Lung (tissue), 12 donors: Measurements from ENCODE around the gene NSD2. TPM values are rescaled to one million over a fixed set of nuclear protein-coding genes. Genes with fewer than 3 reads are reported as not detected.

Experiments
- ATAC-seq: fragments of 200-7000 bp; cut with Tn5 transposase; one replicate; pipeline ENCODE4 v1.9.1; 2020; ENCODE audit warnings: moderate number of reproducible peaks; ENCODE audit not compliant: insufficient read depth, low FRiP score
- DNase-seq, 3 donors: peaks; one replicate each; pipeline ENCODE4 v3.0.0-alpha.2; 2013 to 2017
- H3K27ac ChIP-seq, 2 donors: one replicate each; pipeline ENCODE4 v1.5.1; 2013; ENCODE audit warnings: mild to moderate bottlenecking in 2 of 2, moderate library complexity in 2 of 2, control low read depth in 1 of 2, inconsistent platforms in 1 of 2, low read depth in 1 of 2, low read length in 1 of 2
- H3K27me3 ChIP-seq, 3 donors: one replicate each; pipeline ENCODE4 v1.5.1; 2013; ENCODE audit warnings: low read length in 2 of 3; ENCODE audit not compliant: control insufficient read depth in 3 of 3, insufficient read depth in 3 of 3
- H3K36me3 ChIP-seq, 4 donors: one replicate each; pipeline ENCODE4 v1.5.1; 2013; ENCODE audit warnings: low read length in 4 of 4, mild to moderate bottlenecking in 1 of 4, moderate library complexity in 1 of 4; ENCODE audit not compliant: control insufficient read depth in 4 of 4, insufficient read depth in 4 of 4
- H3K4me1 ChIP-seq, 5 donors: one replicate each; pipeline ENCODE4 v1.5.1; 2013; ENCODE audit warnings: low read length in 5 of 5, mild to moderate bottlenecking in 2 of 5, moderate library complexity in 1 of 5; ENCODE audit not compliant: control insufficient read depth in 5 of 5, insufficient read depth in 5 of 5
- H3K4me3 ChIP-seq: one replicate; pipeline ENCODE4 v1.5.1; 2013; ENCODE audit warnings: mild to moderate bottlenecking, control low read depth, moderate library complexity
- H3K9ac ChIP-seq, 2 donors: one replicate each; pipeline ENCODE4 v1.5.1; 2013; ENCODE audit warnings: low read length in 2 of 2, control low read depth in 1 of 2; ENCODE audit not compliant: insufficient read depth in 1 of 2
- H3K9me3 ChIP-seq, 4 donors: one replicate each; pipeline ENCODE4 v1.5.1; 2013; ENCODE audit warnings: low read length in 3 of 4, mild to moderate bottlenecking in 1 of 4, moderate library complexity in 1 of 4; ENCODE audit not compliant: control insufficient read depth in 4 of 4, insufficient read depth in 3 of 4
- WGBS, 2 donors: extraction: QIAGEN DNeasy Blood & Tissue Kit; methylation state at CpG; one replicate each; pipeline ENCODE4 v1.1.7; 2013; 5-methylcytosine and 5-hydroxymethylcytosine counted together
- polyA plus RNA-seq, 2 donors: library from polyadenylated mRNA; stranded (reverse); fragments of 200-250 nt; gene quantifications; one replicate each; pipeline ENCODE4 v1.2.1, GENCODE V29; 2013
- total RNA-seq, 2 donors: library from RNA; depleted of rRNA in 1 of 2; stranded (reverse); fragments of >200 nt in 1 of 2; gene quantifications; one replicate each; pipeline ENCODE4 v1.2.1, GENCODE V29; 2014 to 2021
- TF ChIP-seq, protein P1 (sequence below): IDR thresholded peaks from 2 replicates; pipeline ENCODE4 v1.5.1; 2012; ENCODE audit warnings: mild to moderate bottlenecking; ENCODE audit errors: control extremely low read depth, extremely low read depth
- donor health status: control.
- donor health status: control.
- donor health status: Bipolar disorder and iron deficiency.
- donor health status: healthy.
- donor health status: DM: yes; HTN: yes; CAD: no.

Gene NSD2
- total and polyA plus RNA-seq, 4 donors: 12.7 to 66.2 (median 28.3) TPM

DNA sequence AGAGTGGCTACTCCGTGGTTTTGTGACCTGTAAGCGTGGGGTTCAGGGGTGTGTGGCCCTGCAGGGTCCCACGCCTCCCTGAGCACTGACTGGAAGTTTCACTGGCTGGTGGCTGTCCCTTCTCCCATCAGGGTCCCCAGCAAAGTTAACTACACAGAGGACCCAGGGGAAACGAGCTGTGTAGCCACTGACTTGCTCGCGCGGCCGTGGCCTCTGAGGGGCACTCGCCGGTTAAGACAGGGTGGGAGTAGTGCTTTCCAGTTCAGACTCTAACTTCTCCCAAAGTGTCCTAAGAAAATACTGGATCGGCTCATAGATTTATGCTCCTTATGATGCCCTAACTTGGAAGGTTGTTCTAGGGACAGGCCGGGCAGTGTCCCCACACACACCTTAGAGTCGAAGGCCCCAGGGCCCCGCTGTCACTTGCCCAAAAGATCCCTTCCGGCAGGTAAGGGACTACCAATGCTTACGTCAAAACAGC lies 109.4 kb downstream of the NSD2 start:
- Histone ChIP-seq H3K4me3 (no peak overlapping the region), H3K4me1 (peaks cover 0 to 3% (median 0%) of the 10 kb centered on the region in 5 donors), H3K36me3 (peaks cover 16 to 79% (median 49%) of the 10 kb centered on the region in 4 donors), H3K9me3 (no peaks in the 10 kb centered on the region), H3K27me3 (no peaks in the 10 kb centered on the region), H3K9ac (no peak overlapping the region), H3K27ac (no peak overlapping the region)
- no peak for ATAC-seq
- 94 to 97% methylated on average over 16 of the region's 16 CpGs for WGBS, 2 donors
- TF ChIP-seq, protein P1, sequence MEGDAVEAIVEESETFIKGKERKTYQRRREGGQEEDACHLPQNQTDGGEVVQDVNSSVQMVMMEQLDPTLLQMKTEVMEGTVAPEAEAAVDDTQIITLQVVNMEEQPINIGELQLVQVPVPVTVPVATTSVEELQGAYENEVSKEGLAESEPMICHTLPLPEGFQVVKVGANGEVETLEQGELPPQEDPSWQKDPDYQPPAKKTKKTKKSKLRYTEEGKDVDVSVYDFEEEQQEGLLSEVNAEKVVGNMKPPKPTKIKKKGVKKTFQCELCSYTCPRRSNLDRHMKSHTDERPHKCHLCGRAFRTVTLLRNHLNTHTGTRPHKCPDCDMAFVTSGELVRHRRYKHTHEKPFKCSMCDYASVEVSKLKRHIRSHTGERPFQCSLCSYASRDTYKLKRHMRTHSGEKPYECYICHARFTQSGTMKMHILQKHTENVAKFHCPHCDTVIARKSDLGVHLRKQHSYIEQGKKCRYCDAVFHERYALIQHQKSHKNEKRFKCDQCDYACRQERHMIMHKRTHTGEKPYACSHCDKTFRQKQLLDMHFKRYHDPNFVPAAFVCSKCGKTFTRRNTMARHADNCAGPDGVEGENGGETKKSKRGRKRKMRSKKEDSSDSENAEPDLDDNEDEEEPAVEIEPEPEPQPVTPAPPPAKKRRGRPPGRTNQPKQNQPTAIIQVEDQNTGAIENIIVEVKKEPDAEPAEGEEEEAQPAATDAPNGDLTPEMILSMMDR: no peak
- no peak for DNase-seq

DNA sequence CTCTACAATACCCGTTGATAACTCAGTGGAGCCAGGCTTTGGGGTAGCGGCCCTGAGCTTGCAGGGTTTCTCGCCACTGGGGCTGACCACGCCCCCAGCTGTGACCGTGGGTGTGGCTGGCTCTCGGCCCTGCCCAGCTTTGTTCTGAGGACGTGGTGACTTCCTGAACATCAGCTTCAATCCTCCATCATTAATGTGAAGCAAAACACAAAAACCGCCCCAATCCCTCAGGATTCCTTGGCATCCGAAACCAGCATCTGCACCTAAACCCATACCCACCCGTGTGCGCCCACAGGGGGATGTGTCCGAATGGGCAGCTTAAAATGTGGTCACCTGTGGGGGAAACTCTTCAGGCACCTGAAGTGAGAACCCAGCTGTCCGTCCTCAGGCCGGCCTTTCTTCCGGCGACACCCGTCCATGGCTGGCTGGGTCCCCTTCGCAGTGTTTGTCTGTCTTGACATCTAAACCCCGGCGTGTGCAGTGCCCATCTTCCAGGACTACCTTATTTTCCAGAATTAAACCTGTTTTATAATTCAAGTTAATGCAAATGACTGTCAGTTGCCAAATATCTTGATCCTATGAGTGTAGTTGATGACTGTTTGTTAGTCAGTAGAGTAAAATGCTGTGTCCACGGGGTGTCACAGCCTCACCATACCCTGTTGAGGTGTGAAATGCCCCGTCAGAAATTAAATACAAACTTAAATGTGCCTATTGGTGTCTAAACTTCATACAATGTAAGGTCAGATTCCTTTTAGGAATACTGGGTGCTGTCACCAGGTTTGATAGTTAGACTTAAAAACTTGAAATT lies 110.3 kb downstream of the NSD2 start:
- WGBS, 2 donors: 85 to 86% methylated on average over 22 of the region's 22 CpGs
- DNase-seq (no peak), ATAC-seq (no peak)
- Histone ChIP-seq H3K4me3 (no peak overlapping the region), H3K36me3 (peaks cover 20 to 79% (median 41%) of the 10 kb centered on the region in 4 donors), H3K4me1 (peaks cover 0 to 3% (median 0%) of the 10 kb centered on the region in 5 donors), H3K27me3 (no peaks in the 10 kb centered on the region), H3K27ac (no peak overlapping the region), H3K9me3 (no peaks in the 10 kb centered on the region), H3K9ac (no peak overlapping the region)
- TF ChIP-seq, protein P1: no peak

DNA sequence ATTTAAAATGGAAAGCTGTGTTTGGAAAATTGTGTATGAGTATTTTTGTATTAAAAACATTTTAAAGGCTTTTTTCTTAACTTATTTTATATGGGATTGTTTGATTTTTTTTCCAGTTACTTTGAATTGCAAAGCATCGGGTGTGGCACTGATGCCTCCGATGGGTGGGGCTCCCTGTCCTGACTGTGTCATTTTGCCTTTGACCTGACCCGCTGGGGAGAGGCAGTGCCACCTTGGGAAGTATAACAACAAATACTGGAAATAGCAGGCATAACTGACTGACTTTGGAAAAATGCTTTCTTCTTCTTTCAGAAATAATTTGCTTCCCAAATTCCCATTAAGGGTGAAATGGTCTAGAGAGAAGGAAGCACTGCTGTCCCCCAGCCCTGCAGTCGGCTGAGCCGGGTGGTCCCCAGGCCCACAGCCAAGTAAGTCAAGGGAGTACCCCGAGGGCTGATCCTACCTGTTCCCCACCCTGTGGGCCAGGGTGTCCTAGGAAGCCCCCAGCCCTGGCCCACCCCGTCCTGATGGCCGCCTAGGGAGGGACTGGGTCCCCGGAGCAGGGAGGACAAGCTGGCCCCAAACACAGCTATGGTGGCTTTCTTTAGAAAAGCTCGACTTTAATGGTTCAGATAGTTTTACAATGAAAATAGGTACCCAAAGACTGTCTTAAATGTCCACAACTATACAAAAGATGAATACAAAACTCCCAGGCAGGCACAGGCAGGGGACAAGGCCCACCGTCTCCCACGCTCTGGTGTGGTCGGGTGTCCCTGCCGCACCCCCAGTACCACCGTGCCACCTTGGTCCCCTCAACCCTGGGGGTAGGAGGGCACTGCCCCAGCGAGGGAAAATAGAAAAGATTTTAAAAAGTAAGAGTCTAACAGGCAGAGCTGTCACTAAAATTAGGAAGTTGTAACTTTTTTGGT lies 111.2 kb downstream of the NSD2 start:
- Histone ChIP-seq H3K27ac (no peak overlapping the region), H3K4me3 (no peak overlapping the region), H3K9me3 (no peaks in the 10 kb centered on the region), H3K36me3 (peaks cover 20 to 81% (median 39%) of the 10 kb centered on the region in 4 donors), H3K27me3 (no peaks in the 10 kb centered on the region), H3K9ac (no peak overlapping the region), H3K4me1 (peaks cover 0 to 3% (median 0%) of the 10 kb centered on the region in 5 donors)
- TF ChIP-seq, protein P1: no peak
- no peak for DNase-seq
- ATAC-seq: no peak
- whole genome bisulfite sequencing, 2 donors: 89 to 91% methylated on average over 16 of the region's 16 CpGs
